GM12801 (cell line): ENCODE results near the gene MAML3.

Experiments
- TF ChIP-seq, protein P1 (sequence below): IDR thresholded peaks from one replicate; pipeline ENCODE4 v1.5.1; 2011; ENCODE audit warnings: control low read depth; ENCODE audit not compliant: insufficient read length; ENCODE audit errors: extremely low read depth

MAML3 gene

DNA sequence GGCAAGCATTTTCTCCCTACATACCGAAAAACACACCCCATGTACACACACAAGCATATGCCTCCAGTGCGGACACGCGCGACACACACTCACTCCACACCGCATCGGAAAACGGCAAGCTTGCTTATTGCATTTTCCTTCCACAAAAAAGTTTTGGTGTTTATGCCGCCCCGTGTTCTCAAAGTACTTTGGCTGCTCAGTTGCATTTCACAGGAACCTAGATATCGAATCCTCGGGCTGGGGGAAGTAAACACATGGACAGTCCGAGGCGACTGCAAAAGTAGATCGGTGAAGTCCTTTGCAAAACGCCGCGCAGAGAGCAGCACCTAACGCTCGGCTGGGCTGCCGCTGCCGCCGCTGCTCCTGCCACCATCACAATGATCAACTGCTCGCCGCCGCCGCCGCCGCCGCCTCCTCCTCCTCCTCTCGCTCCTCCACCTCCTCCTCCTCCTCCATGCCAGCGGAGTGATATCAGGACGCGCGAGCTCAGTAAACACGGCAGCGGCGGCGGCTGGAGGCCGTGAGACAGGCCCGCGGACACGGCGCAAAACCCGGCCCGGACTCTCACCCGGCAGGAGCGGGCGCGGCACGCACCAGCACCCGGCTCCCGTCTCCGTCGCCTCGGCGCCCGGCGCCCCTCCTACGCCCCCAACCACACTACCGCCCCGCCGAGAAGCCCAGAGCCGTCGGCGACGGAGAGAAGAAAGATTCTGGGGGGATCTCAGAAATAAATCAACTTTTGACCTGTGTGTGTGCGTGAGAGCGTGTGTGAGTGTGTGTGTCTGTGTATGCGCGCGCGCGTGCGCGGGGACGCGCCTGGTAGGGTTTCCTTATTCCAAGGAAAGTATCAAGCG, at the start of gene MAML3:
TSS of gene MAML3 (minus strand) at position 467 of the 854 bp plus-strand sequence. CDS start 857 bp downstream, outside the sequence.
- TF ChIP-seq, protein P1, sequence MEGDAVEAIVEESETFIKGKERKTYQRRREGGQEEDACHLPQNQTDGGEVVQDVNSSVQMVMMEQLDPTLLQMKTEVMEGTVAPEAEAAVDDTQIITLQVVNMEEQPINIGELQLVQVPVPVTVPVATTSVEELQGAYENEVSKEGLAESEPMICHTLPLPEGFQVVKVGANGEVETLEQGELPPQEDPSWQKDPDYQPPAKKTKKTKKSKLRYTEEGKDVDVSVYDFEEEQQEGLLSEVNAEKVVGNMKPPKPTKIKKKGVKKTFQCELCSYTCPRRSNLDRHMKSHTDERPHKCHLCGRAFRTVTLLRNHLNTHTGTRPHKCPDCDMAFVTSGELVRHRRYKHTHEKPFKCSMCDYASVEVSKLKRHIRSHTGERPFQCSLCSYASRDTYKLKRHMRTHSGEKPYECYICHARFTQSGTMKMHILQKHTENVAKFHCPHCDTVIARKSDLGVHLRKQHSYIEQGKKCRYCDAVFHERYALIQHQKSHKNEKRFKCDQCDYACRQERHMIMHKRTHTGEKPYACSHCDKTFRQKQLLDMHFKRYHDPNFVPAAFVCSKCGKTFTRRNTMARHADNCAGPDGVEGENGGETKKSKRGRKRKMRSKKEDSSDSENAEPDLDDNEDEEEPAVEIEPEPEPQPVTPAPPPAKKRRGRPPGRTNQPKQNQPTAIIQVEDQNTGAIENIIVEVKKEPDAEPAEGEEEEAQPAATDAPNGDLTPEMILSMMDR: no peak

DNA sequence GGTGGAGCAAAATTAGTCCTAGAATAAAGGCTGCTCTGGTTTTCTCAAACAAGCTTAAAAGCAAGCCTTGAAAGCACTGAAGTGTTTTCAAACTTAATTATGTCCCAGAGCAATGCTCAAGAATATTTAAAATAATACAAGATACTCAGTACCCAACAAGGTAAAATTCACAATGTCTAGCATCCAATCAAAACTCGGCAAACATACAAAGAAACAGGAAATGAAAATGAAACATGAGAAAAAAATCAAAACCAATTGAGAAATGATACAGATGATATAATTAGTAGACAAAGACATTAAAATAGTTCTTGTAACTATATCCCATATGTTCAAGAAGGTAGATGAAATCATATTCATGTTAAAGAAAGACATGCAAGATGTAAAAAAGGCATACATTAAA, 45.0 kb upstream of the MAML3 start:
- TF ChIP-seq, protein P1: no peak

DNA sequence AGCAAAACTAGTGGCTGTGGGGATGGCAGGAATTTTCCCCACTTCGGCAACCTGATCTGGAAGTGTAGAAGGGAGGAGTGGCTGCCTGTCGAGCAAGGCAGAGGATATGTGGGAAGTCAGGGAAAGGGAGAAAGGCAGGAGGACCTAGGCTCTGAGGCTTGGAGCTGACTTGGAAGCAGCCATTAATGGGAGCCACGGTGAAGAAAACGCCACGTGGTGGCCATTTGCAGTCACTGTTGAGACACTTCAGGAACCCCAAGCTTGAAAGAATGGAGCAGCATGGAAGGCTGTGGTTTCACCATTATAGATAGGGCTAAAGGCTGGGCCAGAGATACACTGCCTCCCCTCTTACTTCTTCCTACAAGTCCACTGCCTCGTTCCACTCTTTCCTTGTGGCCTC, 41.8 kb upstream of the MAML3 start:
- TF ChIP-seq, protein P1: no peak

DNA sequence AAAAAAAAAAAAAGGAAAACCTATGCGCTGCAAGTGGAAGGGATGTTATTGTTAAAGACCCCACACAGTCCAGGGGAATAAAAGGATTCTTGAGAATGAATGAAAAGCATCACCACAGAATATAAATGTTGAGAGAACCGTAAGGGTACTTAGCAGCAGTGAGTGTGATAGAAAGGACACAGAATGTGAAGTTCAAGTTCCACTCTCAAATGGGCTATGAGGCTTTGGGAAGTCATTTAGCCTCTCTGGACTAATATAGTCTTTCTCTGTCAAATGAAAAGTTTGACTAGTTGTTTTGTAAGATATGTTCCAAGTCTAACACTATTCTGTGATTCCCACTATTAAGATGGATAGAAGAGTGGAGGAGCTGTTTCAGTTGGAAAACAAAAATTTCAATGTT, 35.8 kb upstream of the MAML3 start:
- TF ChIP-seq, protein P1: no peak

DNA sequence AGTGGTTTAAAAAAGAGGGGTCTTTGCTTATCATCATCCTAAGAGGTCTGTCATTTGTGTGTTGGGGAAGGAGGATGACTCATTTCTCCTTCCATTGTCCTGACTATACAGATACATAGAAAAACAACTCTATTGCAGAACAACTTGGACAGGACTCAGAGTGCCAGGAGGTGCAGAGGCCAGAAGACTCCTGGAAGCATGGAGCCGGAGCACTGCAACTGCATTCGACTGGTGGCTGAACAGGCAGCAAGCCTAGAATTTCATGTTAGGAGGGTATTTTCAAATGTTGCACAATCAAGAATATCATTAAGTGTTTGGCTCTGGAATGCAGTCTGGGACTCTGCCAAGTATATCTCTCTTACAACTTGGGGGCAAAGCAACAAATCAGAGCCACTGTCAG, 35.0 kb upstream of the MAML3 start:
- TF ChIP-seq, protein P1: no peak

DNA sequence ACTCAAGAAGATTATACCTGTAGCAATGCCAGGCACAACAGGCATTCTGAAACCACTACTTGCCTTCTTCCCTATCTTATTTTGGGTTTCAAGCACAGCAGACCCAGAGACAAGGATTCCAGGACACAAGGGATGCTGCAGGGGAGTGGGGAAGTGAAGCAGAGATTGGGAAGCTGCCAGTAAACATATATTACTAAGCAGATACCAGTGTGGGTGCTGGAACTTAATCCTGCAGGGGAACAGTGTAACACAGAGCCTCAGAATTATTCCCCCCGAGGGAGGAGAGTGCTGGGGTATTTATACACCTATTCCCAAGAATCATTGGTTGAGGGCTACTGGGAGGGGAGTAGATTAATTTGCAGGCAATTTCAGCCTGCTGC, 33.3 kb upstream of the MAML3 start:
- TF ChIP-seq, protein P1: no peak

DNA sequence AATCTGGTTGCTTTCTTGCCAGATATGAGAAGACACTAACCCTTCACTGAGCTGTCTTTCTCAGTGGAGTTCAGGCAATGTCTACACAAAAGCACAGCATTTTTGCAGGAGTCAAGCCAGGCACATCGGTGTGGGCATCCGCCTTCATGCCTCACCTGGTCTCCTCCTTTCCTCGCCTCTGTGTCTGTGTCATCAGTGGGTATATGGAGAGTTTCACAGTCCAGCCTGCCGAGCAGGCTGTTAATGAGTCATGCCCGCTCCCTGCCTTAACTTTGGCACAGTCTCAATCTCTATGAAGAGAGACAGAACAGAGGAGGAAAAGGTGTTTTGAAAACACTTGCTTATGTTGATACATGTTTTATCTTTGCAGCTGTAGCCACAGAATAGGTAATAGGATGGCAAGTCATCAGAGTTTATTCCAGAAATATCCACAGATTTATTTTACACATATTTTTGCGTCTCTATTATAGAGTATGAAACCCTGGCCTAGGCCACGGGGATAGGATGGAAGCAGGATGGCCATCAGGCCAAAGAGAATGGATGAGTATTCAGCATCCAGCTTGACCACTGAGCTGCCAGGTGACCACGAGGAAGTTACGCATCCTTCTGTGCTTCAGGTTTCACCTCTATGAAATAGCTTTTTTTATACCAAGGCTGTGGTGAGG, 32.8 kb upstream of the MAML3 start:
- TF ChIP-seq, protein P1: no peak
